Pancreas (tissue), 10 donors: Measurements from ENCODE around the gene ATL1. TPM values are rescaled to one million over a fixed set of nuclear protein-coding genes. Genes with fewer than 3 reads are reported as not detected.
"Not testable (repeated sequence)": the region's sequence is repeated elsewhere in the genome, so short reads cannot be mapped to it uniquely, and the experiment has no call there.

Experiments used
- ATAC-seq, 4 donors: fragments of 200-7000 bp; cut with Tn5 transposase; one replicate each; pipeline versions ENCODE4 v1.8.0 to v1.9.1; 2020; ENCODE audit warnings: mild to moderate bottlenecking in 4 of 4, moderate library complexity in 4 of 4
- DNase-seq, 6 donors: peaks; one replicate each; pipeline ENCODE4 v3.0.0-alpha.2; 2020
- FAIRE-seq: peaks from 2 replicates; lab custom pipeline; 2012; peaks lifted over from hg19 to GRCh38; lab: Jason Lieb, UNC
- H3K27ac ChIP-seq, 4 donors: fragments of 200-600 bp; sonication (generic); 1 replicate in 3 of 4; 2 replicates in 1 of 4; pipeline versions ENCODE4 v1.5.0 to v1.8.0; 2020
- H3K27me3 ChIP-seq, 4 donors: fragments of 200-600 bp; one replicate each; pipeline ENCODE4 v1.8.0; 2021
- H3K36me3 ChIP-seq, 3 donors: fragments of 200-600 bp; sonication (generic) in 1 of 3; one replicate each; pipeline versions ENCODE4 v1.5.0 to v1.8.0; 2020 to 2021
- H3K4me1 ChIP-seq, 3 donors: fragments of 200-600 bp; one replicate each; pipeline ENCODE4 v1.8.0; 2021
- H3K4me3 ChIP-seq, 4 donors: fragments of 200-600 bp; sonication (generic) in 2 of 4; one replicate each; pipeline versions ENCODE4 v1.5.0 to v1.8.0; 2020 to 2021
- H3K9me3 ChIP-seq, 4 donors: fragments of 200-600 bp; one replicate each; pipeline ENCODE4 v1.8.0; 2021
- CTCF ChIP-seq, 4 donors: fragments of 200-600 bp; sonication (generic) in 3 of 4; IDR thresholded peaks; one replicate each; pipeline versions ENCODE4 v1.5.0 to v1.8.0; 2021; ENCODE audit warnings: antibody characterized with exemption in 4 of 4
- WGBS, 2 donors: extraction: QIAGEN DNeasy Blood & Tissue Kit; methylation state at CpG; one replicate each; pipeline ENCODE4 v1.1.7; 2013; 5-methylcytosine and 5-hydroxymethylcytosine counted together
- intact Hi-C, 3 donors: fragments of 100-400 bp; cut with DNase I; formaldehyde crosslinking; loops; one replicate each; pipeline versions ENCODE4 v1.11.1 to v1.14.2; 2022
- polyA plus RNA-seq, 2 donors: library from polyadenylated mRNA; stranded (reverse); fragments of 200-250 nt; gene quantifications; one replicate each; pipeline ENCODE4 v1.2.3, GENCODE V29; 2013
- total RNA-seq, 6 donors: library from RNA; stranded (reverse); fragmentation: NEBNext Ultra II Directional in 4 of 6; extraction: Animal tissue kit (Norgen Biotek cat#: 25700) in 4 of 6; gene quantifications; one replicate each; pipeline versions ENCODE4 v1.2.1 to v1.2.4, GENCODE V29; 2021 to 2023
- donor health status: healthy with polysubstance abuse.
- donor health status: DM: no; HTN: no; CAD: no; lungs with moderate emphysema.
- donor health status: DM: no; HTN: no; CAD: no.
- donor health status: control.
- donor health status: control.
- donor health status: Bipolar disorder and iron deficiency.
- donor health status: DM: yes; HTN: yes; CAD: no.
- donor health status: DM: no; HTN: no; CAD: no.
- donor health status: DM: no; HTN: no; CAD: no.
- donor health status: DM: yes; HTN: yes; CAD: no.

The ATL1 gene
- total and polyA plus RNA-seq, 8 donors = 1.3 to 6.1 (median 3.2) TPM

- Histone ChIP-seq H3K4me1 (peaks cover 26 to 52% (median 45%) of the 10 kb centered on the region in 3 donors), H3K9me3 (no peaks in the 10 kb centered on the region), H3K36me3 (peaks cover 0 to 10% (median 3%) of the 10 kb centered on the region in 3 donors), H3K27ac (peak overlapping the region in 3 of 4 donors; percentile 14 to 75 (median 72)), H3K4me3 (peak overlapping the region in 1 of 4 donors; percentile 2), H3K27me3 (no peaks in the 10 kb centered on the region)
- intact Hi-C loops = no loop called here
- WGBS, 2 donors = 6 to 12% methylated on average over 2 of the region's 2 CpGs
- no peak for TF ChIP-seq CTCF (IDR thresholded peaks at IDR 0.05)
- peak; percentile 13 for FAIRE-seq
- DNase-seq = no peak
- ATAC-seq = peak in 3 of 4 donors; percentile 11 to 30 (median 25)
Measured at GRCh38 chr14:50657753-50658152, 97.8 kb downstream of the ATL1 start.

- intact Hi-C loops = no loop called here
- Histone ChIP-seq H3K4me1 (peaks cover 26 to 48% (median 45%) of the 10 kb centered on the region in 3 donors), H3K27ac (peak overlapping the region in 3 of 4 donors; percentile 14 to 75 (median 72)), H3K27me3 (no peaks in the 10 kb centered on the region), H3K4me3 (no peak overlapping the region), H3K36me3 (peaks cover 0 to 10% (median 3%) of the 10 kb centered on the region in 3 donors), H3K9me3 (no peaks in the 10 kb centered on the region)
- no peak for TF ChIP-seq CTCF (IDR thresholded peaks at IDR 0.05)
- FAIRE-seq = no peak
- peak in 1 of 6 donors; percentile 41 for DNase-seq
- peak; percentile 58 to 76 (median 68) for ATAC-seq
- WGBS, 2 donors = 8 to 9% methylated on average over 6 of the region's 6 CpGs
Measured at GRCh38 chr14:50658203-50658602, 98.3 kb downstream of the ATL1 start.

DNA sequence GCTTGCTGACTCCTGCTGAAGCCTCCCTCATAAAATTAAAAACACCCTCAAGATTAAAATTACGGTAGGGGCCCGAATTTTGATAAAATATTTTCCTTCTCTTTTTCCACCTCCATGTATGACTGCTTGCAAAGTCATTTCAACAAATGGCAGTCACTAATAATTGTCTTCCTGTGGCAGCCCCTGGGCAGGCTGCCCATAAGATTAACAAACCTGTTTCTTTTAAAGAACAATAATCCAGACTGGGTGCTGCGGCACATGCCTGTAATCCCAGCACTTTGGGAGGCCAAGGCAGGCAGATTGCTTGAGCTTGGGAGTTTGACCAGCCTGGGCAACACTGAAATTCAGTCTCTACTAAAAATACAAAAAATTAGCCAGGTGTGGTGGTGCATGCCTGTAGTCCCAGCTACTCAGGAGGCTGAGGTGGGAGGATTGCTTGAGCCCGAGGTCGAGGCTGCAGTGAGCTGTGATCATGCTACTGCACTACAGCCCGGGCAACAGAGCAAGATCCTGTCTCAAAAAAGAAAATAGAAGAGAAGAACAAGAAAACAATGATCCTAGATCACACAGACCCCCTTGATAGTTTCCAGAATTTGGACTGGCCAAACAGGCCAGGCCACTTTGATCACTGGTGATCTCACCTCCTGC lies 99.5 kb downstream of the ATL1 start:
- Histone ChIP-seq H3K4me3 (no peak overlapping the region), H3K27ac (peak overlapping the region; percentile 7 to 75 (median 44)), H3K27me3 (no peaks in the 10 kb centered on the region), H3K36me3 (peaks cover 0 to 14% (median 3%) of the 10 kb centered on the region in 3 donors), H3K9me3 (no peaks in the 10 kb centered on the region), H3K4me1 (peaks cover 26 to 51% (median 45%) of the 10 kb centered on the region in 3 donors)
- TF ChIP-seq CTCF (IDR thresholded peaks at IDR 0.05) = no peak
- ATAC-seq = peak; percentile 75 to 83 (median 78)
- FAIRE-seq = no peak
- DNase-seq = peak in 5 of 6 donors; percentile 42 to 72 (median 67)
- intact Hi-C loops = no loop called here
- 43 to 52% methylated on average over 6 of the region's 6 CpGs for WGBS, 2 donors

GRCh38 chr14:50664579-50664978 lies 104.6 kb downstream of the ATL1 start:
- FAIRE-seq, DNase-seq, H3K9me3 ChIP-seq, ATAC-seq, H3K27me3 ChIP-seq, H3K27ac ChIP-seq, intact Hi-C loops: not testable (repeated sequence)
- Histone ChIP-seq H3K36me3 (peaks cover 0 to 19% (median 3%) of the 10 kb centered on the region in 3 donors), H3K4me3 (peak overlapping the region in 1 of 4 donors; percentile 68), H3K4me1 (peaks cover 11 to 36% (median 27%) of the 10 kb centered on the region in 3 donors)
- 67 to 97% methylated on average over 2 of the region's 2 CpGs for WGBS, 2 donors

DNA sequence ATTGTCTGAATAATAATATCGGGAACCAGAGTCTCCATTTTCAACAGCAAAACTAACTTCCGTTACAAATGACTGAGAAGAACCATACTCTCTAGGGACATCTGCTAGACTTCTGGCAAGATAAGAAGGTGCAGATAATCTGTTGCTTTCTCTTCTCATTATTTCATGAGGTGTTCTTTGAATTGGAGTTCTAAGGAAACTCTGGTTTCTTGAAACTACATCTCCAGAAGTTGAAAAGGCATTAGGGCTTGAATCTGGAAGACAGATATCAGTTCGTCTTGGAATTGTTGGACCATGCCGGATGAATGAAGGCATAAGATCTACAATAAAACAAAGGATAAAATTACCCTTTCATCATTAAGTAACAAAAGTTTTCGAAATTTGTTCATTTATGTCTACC lies 105.4 kb downstream of the ATL1 start:
- H3K4me3 ChIP-seq = peak overlapping the region in 3 of 4 donors; percentile 68 to 96 (median 95)
- DNase-seq, H3K9me3 ChIP-seq, intact Hi-C loops, ATAC-seq, H3K27me3 ChIP-seq: not testable (repeated sequence)
- peak overlapping the region in 2 of 4 donors; percentile 98 to 99 for H3K27ac ChIP-seq
- H3K36me3 ChIP-seq = peaks cover 0 to 19% (median 3%) of the 10 kb centered on the region in 3 donors
- peaks cover 5 to 29% (median 22%) of the 10 kb centered on the region in 3 donors for H3K4me1 ChIP-seq
- peak; percentile 37 for FAIRE-seq
- WGBS, 2 donors = 43 to 50% methylated on average over 5 of the region's 5 CpGs
